ENCODE measurements around the gene EOLA1. TPM values are rescaled to one million over a fixed set of nuclear protein-coding genes. Genes with fewer than 3 reads are reported as not detected.
"Not testable (repeated sequence)": the region's sequence is repeated elsewhere in the genome, so short reads cannot be mapped to it uniquely, and the experiment has no call there.

Gene EOLA1
- total RNA-seq, 1 experiment from 2014 or later = 11.6 TPM

GRCh38 chrX:149573456-149573855, 32.6 kb downstream of the EOLA1 start:
- not testable (repeated sequence) for H4K20me1 ChIP-seq (ENCODE audit: insufficient read depth, low read depth, low read length); H2AFZ ChIP-seq (ENCODE audit: low read length); H3K4me3 ChIP-seq (ENCODE audit: low read length); H3K27me3 ChIP-seq (ENCODE audit: low read length); H3K36me3 ChIP-seq (ENCODE audit: insufficient read depth, low read length); H3K4me2 ChIP-seq (ENCODE audit: low read depth, low read length, poor library complexity, severe bottlenecking); DNase-seq; H3K27ac ChIP-seq (ENCODE audit: low read length); H3K9me3 ChIP-seq (ENCODE audit: low read length); H3K4me1 ChIP-seq (ENCODE audit: low read length); H3K9me2 ChIP-seq (replicated peaks; ENCODE audit: insufficient read depth, low read length); H3K79me2 ChIP-seq (ENCODE audit: low read length); H3K9ac ChIP-seq (ENCODE audit: low read length)

GRCh38 chrX:149585631-149586030, 44.8 kb downstream of the EOLA1 start:
- H3K4me1 ChIP-seq (ENCODE audit: low read length); H3K27me3 ChIP-seq (ENCODE audit: low read length); H3K9me2 ChIP-seq (replicated peaks; ENCODE audit: insufficient read depth, low read length); H4K20me1 ChIP-seq (ENCODE audit: insufficient read depth, low read depth, low read length); H3K36me3 ChIP-seq (ENCODE audit: insufficient read depth, low read length); H3K4me3 ChIP-seq (ENCODE audit: low read length); H3K27ac ChIP-seq (ENCODE audit: low read length); H3K4me2 ChIP-seq (ENCODE audit: low read depth, low read length, poor library complexity, severe bottlenecking); H2AFZ ChIP-seq (ENCODE audit: low read length); H3K79me2 ChIP-seq (ENCODE audit: low read length); H3K9ac ChIP-seq (ENCODE audit: low read length); DNase-seq; H3K9me3 ChIP-seq (ENCODE audit: low read length): not testable (repeated sequence)

- H3K4me2 ChIP-seq (ENCODE audit: low read depth, low read length, poor library complexity, severe bottlenecking); H3K79me2 ChIP-seq (ENCODE audit: low read length); H4K20me1 ChIP-seq (ENCODE audit: insufficient read depth, low read depth, low read length); H3K27me3 ChIP-seq (ENCODE audit: low read length); H3K9me3 ChIP-seq (ENCODE audit: low read length); H3K9ac ChIP-seq (ENCODE audit: low read length); H3K27ac ChIP-seq (ENCODE audit: low read length); H3K4me3 ChIP-seq (ENCODE audit: low read length); H3K9me2 ChIP-seq (replicated peaks; ENCODE audit: insufficient read depth, low read length); DNase-seq; H3K36me3 ChIP-seq (ENCODE audit: insufficient read depth, low read length); H2AFZ ChIP-seq (ENCODE audit: low read length); H3K4me1 ChIP-seq (ENCODE audit: low read length): not testable (repeated sequence)
Observed at GRCh38 chrX:149587359-149587758, 46.5 kb downstream of the EOLA1 start, which contains the start of gene MAGEA9B. TSS of gene MAGEA9B (minus strand) at chrX:149587459. CDS start at chrX:149583179, 4,280 bp downstream.

GRCh38 chrX:149590993-149591392, 50.2 kb downstream of the EOLA1 start:
- H3K4me3 ChIP-seq (ENCODE audit: low read length); H3K4me1 ChIP-seq (ENCODE audit: low read length); H3K36me3 ChIP-seq (ENCODE audit: insufficient read depth, low read length); H3K9ac ChIP-seq (ENCODE audit: low read length); H3K27me3 ChIP-seq (ENCODE audit: low read length); H4K20me1 ChIP-seq (ENCODE audit: insufficient read depth, low read depth, low read length); H3K27ac ChIP-seq (ENCODE audit: low read length); DNase-seq; H3K9me2 ChIP-seq (replicated peaks; ENCODE audit: insufficient read depth, low read length); H2AFZ ChIP-seq (ENCODE audit: low read length); H3K9me3 ChIP-seq (ENCODE audit: low read length); H3K4me2 ChIP-seq (ENCODE audit: low read depth, low read length, poor library complexity, severe bottlenecking); H3K79me2 ChIP-seq (ENCODE audit: low read length): not testable (repeated sequence)

DNA sequence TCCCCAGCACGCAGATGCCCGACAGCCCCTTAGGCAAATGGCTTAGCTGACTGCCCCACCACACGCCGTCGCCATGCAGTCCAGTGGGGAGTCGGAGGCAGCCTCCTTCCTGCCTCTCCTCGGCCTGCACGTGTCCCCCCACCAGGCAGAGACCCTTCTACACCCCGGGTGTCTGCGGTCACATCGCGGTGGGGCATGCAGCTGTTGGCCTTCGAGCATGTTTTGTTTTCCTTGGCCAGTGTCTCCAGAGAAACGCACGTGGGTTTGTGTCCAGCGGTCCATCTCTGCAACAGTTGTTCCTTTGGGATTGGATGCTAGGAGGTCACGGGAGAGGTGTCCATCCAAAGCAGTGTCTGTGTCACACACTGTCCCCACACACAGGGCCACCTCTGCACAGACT, 54.4 kb downstream of the EOLA1 start, which contains the start of gene HSFX2:
HSFX2 (minus strand) TSS at position 101 of the 400 bp plus-strand sequence. CDS start 614 bp downstream, outside the sequence.
- H3K9ac ChIP-seq (ENCODE audit: low read length); H2AFZ ChIP-seq (ENCODE audit: low read length); H3K4me2 ChIP-seq (ENCODE audit: low read depth, low read length, poor library complexity, severe bottlenecking); DNase-seq; H3K9me3 ChIP-seq (ENCODE audit: low read length); H3K4me3 ChIP-seq (ENCODE audit: low read length); H3K27ac ChIP-seq (ENCODE audit: low read length); H3K4me1 ChIP-seq (ENCODE audit: low read length); H3K36me3 ChIP-seq (ENCODE audit: insufficient read depth, low read length); H3K27me3 ChIP-seq (ENCODE audit: low read length); H4K20me1 ChIP-seq (ENCODE audit: insufficient read depth, low read depth, low read length); H3K9me2 ChIP-seq (replicated peaks; ENCODE audit: insufficient read depth, low read length); H3K79me2 ChIP-seq (ENCODE audit: low read length): not testable (repeated sequence)

GRCh38 chrX:149595943-149596342, 55.1 kb downstream of the EOLA1 start:
- not testable (repeated sequence) for H3K4me1 ChIP-seq (ENCODE audit: low read length); H3K9me2 ChIP-seq (replicated peaks; ENCODE audit: insufficient read depth, low read length); H3K27me3 ChIP-seq (ENCODE audit: low read length); H3K79me2 ChIP-seq (ENCODE audit: low read length); DNase-seq; H3K4me3 ChIP-seq (ENCODE audit: low read length); H2AFZ ChIP-seq (ENCODE audit: low read length); H3K4me2 ChIP-seq (ENCODE audit: low read depth, low read length, poor library complexity, severe bottlenecking); H4K20me1 ChIP-seq (ENCODE audit: insufficient read depth, low read depth, low read length); H3K27ac ChIP-seq (ENCODE audit: low read length); H3K9ac ChIP-seq (ENCODE audit: low read length); H3K36me3 ChIP-seq (ENCODE audit: insufficient read depth, low read length); H3K9me3 ChIP-seq (ENCODE audit: low read length)

Other genes starting within 250 kb of the EOLA1 start
- 134 and 263 TPM in 2 replicates for gene IDS, start 35.7 kb upstream of the EOLA1 start, total RNA-seq (2014; rRNA removed; shearing (Covaris generic); ENCODE audit: low replicate concordance)
- gene HSFX3, start 8.9 kb downstream of the EOLA1 start, total RNA-seq (2014; rRNA removed; shearing (Covaris generic); ENCODE audit: low replicate concordance) = not detected in 2 replicates
- gene MAGEA9B, start 46.4 kb downstream of the EOLA1 start, total RNA-seq (2014; rRNA removed; shearing (Covaris generic); ENCODE audit: low replicate concordance) = 0.11 TPM in 1 of 2 replicates, not detected in the other
- not detected in 2 replicates for gene HSFX2, start 54.3 kb downstream of the EOLA1 start, total RNA-seq (2014; rRNA removed; shearing (Covaris generic); ENCODE audit: low replicate concordance)
- gene TMEM185A, start 90.8 kb downstream of the EOLA1 start, total RNA-seq (2014; rRNA removed; shearing (Covaris generic); ENCODE audit: low replicate concordance) = 11.5 and 34.2 TPM in 2 replicates
- gene MAGEA11, start 171.0 kb downstream of the EOLA1 start, total RNA-seq (2014; rRNA removed; shearing (Covaris generic); ENCODE audit: low replicate concordance) = not detected in 2 replicates
- 1.2 TPM in 1 of 2 replicates, not detected in the other for gene HSFX1, start 233.1 kb downstream of the EOLA1 start, total RNA-seq (2014; rRNA removed; shearing (Covaris generic); ENCODE audit: low replicate concordance)
- gene MAGEA9, start 240.9 kb downstream of the EOLA1 start, total RNA-seq (2014; rRNA removed; shearing (Covaris generic); ENCODE audit: low replicate concordance) = not detected in 2 replicates